Measurements from ENCODE around the gene CREB3L4.

CREB3L4 gene

GRCh38 chr1:153977250-153978240 lies 9.8 kb downstream of the CREB3L4 start, which contains the start of gene JTB (continued):
- TF ChIP-seq IKZF3 (tag by site-specific recombination; IDR thresholded peaks at IDR 0.05) (peak; percentile 35), ZNF211 (tag by site-specific recombination; IDR thresholded peaks at IDR 0.05; ENCODE audit: low read depth) (no peak), ZNF157 (tag by site-specific recombination; IDR thresholded peaks at IDR 0.05) (no peak), ZNF692 (tag by site-specific recombination; IDR thresholded peaks at IDR 0.05) (no peak), ZNF37A (tag by site-specific recombination; IDR thresholded peaks at IDR 0.05) (no peak), ZNF513 (tag by site-specific recombination; IDR thresholded peaks at IDR 0.05) (no peak), ZNF174 (tag by site-specific recombination; IDR thresholded peaks at IDR 0.05) (no peak), ZNF214 (tag by site-specific recombination; IDR thresholded peaks at IDR 0.05; ENCODE audit: borderline replicate concordance) (no peak), ZBTB49 (tag by site-specific recombination; IDR thresholded peaks at IDR 0.05; ENCODE audit: low read depth) (no peak), ZNF518A (tag by site-specific recombination; conservative IDR thresholded peaks at IDR 0.05; ENCODE audit: low read depth) (no peak), TSHZ1 (tag by site-specific recombination; IDR thresholded peaks at IDR 0.05; ENCODE audit: borderline replicate concordance) (no peak), GLI2 (tag by site-specific recombination; IDR thresholded peaks at IDR 0.05; ENCODE audit: borderline replicate concordance, low read depth) (no peak), ZNF626 (tag by site-specific recombination; IDR thresholded peaks at IDR 0.05) (no peak), BCL6B (tag by site-specific recombination; IDR thresholded peaks at IDR 0.05) (no peak), GLIS1 (tag by site-specific recombination; IDR thresholded peaks at IDR 0.05) (no peak; the same call in 1 of the 2 replicates), ZBTB7A (tag by site-specific recombination; IDR thresholded peaks at IDR 0.05; ENCODE audit: low read depth) (no peak), ZNF350 (tag by site-specific recombination; IDR thresholded peaks at IDR 0.05) (no peak), ZFP37 (tag by site-specific recombination; IDR thresholded peaks at IDR 0.05) (0 out of 2 replicates have a peak, but pooled peaks have one; percentile 60), ZFHX2 (tag by site-specific recombination; conservative IDR thresholded peaks at IDR 0.05) (peak; percentile 75), ZNF354C (tag by site-specific recombination; IDR thresholded peaks at IDR 0.05; ENCODE audit: borderline replicate concordance, low read depth) (no peak), ZNF561 (tag by site-specific recombination; IDR thresholded peaks at IDR 0.05; ENCODE audit: borderline replicate concordance) (no peak; the same call in none of the 2 replicates), ZNF341 (tag by site-specific recombination; IDR thresholded peaks at IDR 0.05; ENCODE audit: low read depth) (peak; percentile 61)

All from HEK293 (cell line).